HG03460 (cell line): Measurements from ENCODE around the gene CCDC63.

Source experiments
- ATAC-seq: cut with Tn5 transposase; IDR thresholded peaks from one replicate; pipeline ENCODE4 v1.9.1; 2021; ENCODE audit not compliant: unreplicated experiment

CCDC63 gene

DNA sequence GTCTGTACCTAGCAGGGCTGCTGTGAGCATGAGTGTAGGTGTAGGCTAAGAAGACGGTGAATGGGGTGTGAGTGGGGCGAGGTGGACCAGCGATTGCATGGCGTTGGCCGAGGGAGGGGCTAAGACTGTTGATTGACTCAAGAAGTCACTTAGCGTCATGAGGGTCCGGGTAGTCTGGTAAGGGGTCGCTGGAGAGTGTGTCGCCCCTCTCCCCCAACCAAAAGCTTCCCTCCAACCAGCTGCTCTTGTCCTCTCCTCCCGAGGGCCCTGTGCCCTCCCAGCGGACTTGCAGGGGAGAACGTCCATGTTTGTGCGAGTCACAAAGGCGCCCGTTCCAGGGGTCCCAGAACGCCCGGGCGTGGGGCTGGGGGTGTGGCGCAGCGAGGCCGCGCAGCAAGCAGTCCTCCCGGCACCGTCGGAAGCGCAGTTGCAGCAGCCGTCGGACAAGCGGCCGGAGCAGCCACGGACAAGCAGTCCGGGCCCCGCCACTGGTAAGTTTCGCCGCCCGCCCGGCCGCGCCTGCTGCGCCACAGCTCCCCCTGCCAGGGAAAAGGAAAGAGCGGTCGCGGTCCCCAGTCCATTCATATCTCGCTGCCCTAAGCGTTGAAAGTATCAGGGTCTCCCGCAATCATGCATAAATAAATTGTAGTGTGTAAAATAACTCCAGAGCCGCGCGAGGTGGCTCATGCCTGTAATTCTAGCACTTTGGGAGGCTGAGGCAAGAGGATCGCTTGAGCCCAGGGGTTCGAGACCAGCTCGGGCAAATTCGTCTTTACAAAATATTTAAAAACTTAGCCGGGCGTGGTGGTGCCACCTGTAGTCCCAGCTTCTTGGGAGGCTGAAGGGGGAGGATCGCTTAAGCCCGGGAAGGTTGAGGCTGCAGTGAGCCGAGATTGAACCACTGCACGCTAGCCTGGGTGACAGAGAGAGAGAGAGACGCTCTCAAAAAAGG is at the start of gene CCDC63:
Gene CCDC63, plus strand, starts transcription at position 373 of the 952 bp plus-strand sequence. CDS start 5,968 bp downstream, outside the sequence.
- no peak for ATAC-seq

DNA sequence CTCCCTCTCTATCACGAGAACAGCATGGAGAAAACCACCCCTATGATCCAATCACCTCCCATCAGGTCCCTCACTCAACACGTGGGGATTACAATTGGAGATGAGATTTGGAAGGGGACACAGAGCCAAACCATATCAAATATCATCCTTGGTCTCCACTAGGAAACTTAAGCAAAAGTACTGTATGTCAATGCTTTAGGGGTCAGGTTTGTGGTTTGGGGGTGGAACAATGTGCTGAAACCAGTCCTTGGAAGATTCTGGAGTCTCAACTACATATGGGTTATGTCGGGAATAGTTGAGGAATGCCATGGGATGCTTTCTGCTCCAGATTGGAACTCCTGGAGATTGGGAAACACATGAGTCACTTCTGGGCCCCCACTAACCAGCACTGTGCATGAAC is 48.3 kb upstream of the CCDC63 start:
- ATAC-seq: no peak

- no peak for ATAC-seq
These were observed 44.3 kb upstream of the CCDC63 start for GRCh38 chr12:110802489-110802888.

DNA sequence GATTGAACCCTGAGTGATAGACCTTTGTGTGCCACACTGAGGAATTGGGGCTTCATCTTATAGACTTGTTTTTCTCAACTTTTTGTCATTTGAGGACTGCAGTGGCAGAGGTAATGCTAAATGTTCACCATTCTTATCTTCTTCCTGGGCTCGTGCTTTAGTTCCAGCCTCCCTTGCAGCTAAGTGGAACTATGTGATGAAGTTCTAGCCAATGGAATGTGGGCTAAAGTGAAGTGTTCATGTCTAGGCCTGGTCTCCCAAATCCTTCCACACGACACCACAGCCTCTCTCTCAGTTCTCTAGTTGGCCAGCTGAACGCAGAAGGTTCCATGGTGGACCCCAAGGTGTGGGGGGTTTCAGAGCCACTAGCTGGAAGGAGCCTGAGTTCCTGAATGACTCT is 42.4 kb upstream of the CCDC63 start:
- no peak for ATAC-seq

- no peak for ATAC-seq
These were observed 39.1 kb upstream of the CCDC63 start for GRCh38 chr12:110807640-110808039.

GRCh38 chr12:110809149-110809548 is 37.6 kb upstream of the CCDC63 start:
- no peak for ATAC-seq

- no peak for ATAC-seq
These were observed 34.8 kb upstream of the CCDC63 start for GRCh38 chr12:110811972-110812371.

DNA sequence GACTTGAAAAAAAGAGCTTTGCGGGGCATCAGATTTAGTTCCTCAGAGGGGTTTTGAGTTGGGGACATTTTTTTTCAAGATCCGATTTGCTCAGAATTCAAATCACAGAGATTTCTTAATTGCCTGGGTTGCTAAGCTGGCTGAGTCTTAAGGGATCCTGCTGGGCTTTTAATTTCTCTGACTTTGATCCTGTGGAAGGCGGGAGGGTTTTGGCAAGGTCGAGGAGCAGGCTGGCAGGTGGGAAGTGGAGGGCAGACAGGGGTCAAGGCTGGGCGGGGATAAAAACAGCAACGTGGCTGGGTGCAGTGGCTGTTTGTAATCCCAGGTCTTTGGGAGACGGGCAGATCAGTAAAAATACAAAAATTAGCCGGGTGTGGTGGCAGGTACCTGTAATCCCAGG is 33.5 kb upstream of the CCDC63 start:
- ATAC-seq: no peak

DNA sequence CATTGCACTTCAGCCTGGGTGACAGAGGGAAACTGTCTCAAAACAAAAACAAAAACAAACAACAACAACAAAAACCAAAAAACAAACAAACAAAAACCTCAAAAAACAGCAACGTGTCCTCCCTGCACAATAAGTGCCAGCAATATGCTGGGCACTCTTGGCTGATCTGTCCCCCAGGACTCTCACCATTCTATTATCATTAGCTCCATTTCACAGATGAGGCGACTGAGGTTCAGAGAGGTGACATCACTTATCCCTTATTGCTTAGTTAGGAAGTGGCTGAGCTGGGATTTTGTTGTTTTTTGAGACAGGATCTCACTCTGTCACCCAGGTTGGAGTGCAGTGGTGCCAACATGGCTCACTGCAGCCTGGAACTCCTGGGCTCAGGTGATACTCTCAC is 33.0 kb upstream of the CCDC63 start:
- ATAC-seq: no peak

DNA sequence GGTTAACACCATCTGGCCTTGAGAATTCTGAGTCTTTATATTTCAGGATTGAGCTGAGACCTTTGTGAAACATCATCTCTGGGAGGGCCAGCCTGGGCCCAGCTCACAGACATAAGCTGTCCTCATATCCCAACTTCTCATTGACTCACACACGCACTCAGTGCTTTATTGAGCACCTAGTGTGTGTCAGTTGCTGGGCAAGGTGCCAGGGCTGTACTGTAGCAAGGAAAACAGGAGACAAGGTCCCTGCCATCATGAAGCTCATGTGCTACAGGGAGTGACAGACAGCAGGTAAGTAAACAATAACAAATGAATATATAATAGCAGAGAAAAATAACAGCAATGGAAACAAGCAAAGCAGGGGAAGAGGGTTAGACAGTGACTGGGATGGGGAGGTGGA is 30.5 kb upstream of the CCDC63 start:
- ATAC-seq: no peak

DNA sequence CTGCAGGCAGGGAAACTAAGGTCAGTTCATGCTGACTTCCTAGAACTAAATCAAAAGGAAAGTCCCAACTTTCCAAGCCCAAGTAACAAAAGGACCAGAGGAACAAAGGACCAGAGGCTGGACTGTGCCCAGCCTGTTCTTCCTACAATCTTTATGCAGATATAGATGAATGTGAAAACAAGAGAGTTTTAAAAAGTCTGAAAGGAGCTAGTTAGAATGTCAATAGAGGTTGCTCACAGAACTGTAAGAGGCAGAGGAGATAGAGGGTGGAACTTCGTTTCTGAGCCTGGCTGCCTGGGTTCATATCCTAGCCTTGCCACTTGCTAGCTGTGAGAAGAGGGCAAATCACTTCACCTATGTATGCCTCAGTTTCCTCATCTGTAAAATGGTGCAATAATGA is 30.0 kb upstream of the CCDC63 start:
- ATAC-seq: no peak

GRCh38 chr12:110818511-110818910 is 28.3 kb upstream of the CCDC63 start:
- ATAC-seq: no peak

- no peak for ATAC-seq
These were observed 27.6 kb upstream of the CCDC63 start for GRCh38 chr12:110819150-110819549.

DNA sequence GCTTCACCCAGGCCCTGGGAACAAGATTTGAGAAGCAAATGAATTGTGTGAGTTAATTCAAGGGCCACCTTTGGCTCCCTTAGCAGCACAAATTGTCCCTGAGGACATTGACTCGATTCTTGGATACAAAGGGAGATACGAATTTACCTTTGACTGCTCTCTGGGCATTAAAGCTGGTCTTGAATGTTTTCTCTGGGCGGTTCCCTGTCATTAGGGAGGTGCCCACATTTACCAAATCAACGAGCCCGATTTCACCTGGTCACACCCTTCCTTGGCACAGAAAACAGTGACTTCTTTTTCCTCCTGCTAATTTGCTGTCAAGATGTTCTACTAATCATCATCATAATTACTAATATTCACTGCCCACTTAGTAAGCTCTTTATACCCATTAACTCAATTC is 27.1 kb upstream of the CCDC63 start:
- no peak for ATAC-seq

- ATAC-seq: no peak
These were observed 24.9 kb upstream of the CCDC63 start for GRCh38 chr12:110821917-110822316.

DNA sequence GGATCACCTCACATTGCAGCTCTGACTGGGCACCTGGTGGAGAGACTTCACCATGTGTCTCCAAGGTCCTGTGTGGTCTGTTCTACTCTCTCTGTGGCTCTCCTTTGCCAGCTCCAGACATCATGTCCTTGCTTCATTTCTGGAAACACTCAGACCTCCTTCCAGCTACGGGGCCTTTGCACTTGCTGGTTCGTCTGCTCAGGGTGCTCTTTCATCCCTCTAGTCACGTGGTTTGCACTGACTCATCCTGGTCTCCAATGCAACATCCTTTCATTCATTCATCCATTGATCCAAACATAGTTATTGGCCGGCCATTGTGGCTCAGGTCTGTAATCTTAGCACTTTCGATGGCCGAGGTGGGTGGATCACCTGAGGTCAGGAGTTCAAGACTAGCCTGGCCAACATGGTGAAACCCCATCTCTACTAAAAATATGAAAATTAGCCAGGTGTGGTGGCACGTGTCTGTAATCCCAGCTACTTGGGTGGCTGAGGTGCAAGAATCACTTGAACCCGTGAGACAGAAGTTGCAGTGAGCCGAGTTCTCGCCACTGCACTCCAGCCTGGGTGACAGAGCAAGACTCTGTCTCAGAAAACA is 23.9 kb upstream of the CCDC63 start:
- ATAC-seq: no peak

GRCh38 chr12:110824342-110824741 is 22.4 kb upstream of the CCDC63 start:
- no peak for ATAC-seq

GRCh38 chr12:110825530-110825929 is 21.3 kb upstream of the CCDC63 start:
- ATAC-seq: no peak

DNA sequence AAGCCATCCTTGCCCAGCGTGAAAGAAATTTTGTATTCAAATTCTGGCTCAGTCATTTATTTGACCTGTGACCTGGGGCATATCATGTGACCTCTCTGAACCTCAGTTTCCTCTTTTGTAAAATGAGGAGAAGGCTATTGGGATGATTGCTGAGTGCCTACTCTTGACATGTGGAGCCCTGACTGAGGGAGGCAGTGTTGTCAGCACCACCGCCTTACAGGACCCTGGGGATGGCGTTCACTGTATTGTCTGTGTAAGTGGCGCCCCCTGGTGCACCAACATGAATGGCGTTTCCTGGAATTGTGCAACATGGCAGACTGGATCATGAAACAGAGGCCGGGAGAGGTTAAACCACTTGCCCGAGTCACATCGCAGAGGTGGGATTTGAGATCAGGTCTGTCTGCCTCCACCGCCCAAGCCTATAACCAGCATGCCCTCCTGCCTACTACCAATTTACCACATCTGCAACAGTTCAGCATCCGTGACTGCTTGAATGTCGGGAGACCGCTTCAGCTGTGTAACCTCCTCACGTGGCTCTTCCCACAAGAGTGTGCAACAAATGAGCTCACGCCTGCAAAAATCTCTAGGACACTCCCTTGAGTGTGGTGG is 20.1 kb upstream of the CCDC63 start:
- no peak for ATAC-seq

DNA sequence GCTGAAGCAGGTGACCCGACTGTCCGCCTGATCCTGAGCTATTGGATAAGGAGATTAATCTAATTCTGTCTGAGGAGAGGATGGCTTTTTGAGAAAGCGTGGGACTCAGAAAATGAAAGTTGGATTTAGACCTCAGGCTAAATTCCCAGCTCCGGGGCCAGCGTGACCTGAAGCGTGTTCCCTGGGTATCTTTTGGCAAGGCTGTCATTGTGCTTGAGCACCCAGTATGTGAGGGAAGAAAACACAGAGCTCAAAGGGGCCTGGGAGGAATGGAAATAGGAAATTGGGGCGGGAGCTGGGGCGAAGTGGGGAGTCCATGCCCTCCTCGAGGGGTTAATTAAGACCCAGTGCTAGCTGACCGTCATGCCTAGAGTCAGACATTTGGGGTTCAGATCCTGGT is 17.5 kb upstream of the CCDC63 start:
- ATAC-seq: no peak

DNA sequence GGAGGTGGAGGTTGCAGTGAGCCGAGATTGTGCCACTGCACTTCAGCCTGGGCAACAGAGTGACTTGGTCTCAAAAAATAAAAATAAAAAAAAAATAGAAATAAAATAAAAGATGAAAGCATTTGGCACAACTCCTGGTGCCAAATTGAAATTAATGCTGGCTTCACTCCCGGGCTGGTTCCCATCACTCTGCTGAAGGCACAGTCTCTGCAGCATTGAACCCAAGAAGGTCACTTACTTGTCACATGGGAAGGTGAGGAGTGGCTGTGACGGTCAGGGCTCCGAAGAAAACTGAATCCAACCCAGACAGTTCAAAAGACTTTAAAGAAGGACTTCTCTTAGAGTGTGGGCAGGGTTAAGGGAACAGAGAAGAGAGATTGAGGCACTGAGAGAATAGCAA is 10.5 kb upstream of the CCDC63 start:
- no peak for ATAC-seq

DNA sequence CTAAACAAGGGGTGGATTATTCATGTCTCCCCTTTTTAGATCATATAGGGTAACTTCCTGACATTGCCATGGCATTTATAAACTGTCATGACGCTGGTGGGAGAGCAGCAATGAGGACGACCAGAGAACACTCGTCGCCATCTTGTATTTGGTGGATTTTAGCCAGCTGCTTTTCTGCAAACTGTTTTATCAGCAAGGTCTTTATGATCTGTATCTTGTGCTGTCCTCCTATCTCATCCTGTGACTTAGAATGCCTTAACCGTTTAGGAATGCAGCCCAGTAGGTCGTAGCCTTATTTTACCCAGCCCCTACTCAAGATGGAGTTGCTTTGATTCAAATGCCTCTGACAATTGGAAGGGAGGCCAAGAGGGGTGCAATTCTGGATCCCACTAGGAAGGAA is 5.8 kb upstream of the CCDC63 start:
- ATAC-seq: no peak
